ENCODE results near the gene UBE2D4.
"Not testable (repeated sequence)": the region's sequence is repeated elsewhere in the genome, so short reads cannot be mapped to it uniquely, and the experiment has no call there.

UBE2D4 gene

DNA sequence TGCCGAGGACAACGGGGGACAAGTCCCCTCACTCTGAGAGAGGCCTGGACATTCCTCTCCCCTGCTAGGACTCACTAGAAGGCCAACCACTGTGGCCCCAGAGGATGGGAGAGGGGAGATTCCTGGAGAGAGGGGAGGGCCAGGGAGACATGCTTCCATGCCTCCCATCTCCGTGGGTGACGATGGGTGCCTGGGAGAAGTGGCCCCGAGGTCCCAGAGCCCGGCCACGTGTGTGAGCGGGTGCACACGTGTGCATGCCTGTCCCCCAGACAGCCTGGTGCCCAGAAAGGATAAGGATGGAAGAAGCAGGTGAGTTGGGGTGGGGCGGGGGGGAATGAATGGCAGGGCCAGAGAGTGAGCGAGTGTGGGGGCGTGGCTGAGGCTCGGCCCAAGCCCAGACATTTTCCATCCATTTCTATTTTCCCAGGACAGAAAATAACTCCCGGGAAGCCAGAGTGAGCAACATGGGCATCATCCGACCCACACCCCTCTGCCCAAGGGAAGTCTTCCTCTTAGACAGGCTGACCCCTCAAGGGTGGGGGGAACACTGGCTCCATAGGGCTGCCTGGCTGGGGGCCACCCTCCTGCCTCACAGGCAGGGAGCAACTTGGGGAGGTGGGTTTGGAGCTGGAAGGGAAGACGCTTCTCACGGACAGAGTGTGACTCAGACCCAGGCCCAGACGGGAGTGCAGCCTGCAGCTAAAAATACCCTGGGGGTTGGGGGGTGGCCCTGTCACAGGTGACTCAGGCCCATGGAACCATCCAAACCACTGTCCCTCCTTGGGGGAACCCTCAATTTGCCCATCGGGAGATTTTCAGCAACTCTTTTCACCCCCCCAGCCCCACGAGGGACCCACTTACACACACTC, 42.2 kb downstream of the UBE2D4 start:
- H3K4me1 Mint-ChIP-seq (ENCODE audit: low read depth); H3K27me3 Mint-ChIP-seq; H3K36me3 Mint-ChIP-seq (ENCODE audit: low read depth); intact Hi-C loops (cut with micrococcal nuclease); H3K4me3 Mint-ChIP-seq; H3K27ac Mint-ChIP-seq; H3K9me3 Mint-ChIP-seq: not testable (repeated sequence)

GRCh38 chr7:43969586-43969985, 43.4 kb downstream of the UBE2D4 start:
- H3K9me3 Mint-ChIP-seq; H3K27me3 Mint-ChIP-seq; H3K4me1 Mint-ChIP-seq (ENCODE audit: low read depth); H3K27ac Mint-ChIP-seq; H3K36me3 Mint-ChIP-seq (ENCODE audit: low read depth); intact Hi-C loops (cut with micrococcal nuclease); H3K4me3 Mint-ChIP-seq: not testable (repeated sequence)

- H3K36me3 Mint-ChIP-seq (ENCODE audit: low read depth); H3K4me3 Mint-ChIP-seq; H3K27me3 Mint-ChIP-seq; H3K27ac Mint-ChIP-seq; H3K4me1 Mint-ChIP-seq (ENCODE audit: low read depth); H3K9me3 Mint-ChIP-seq; intact Hi-C loops (cut with micrococcal nuclease): not testable (repeated sequence)
These were observed 44.5 kb downstream of the UBE2D4 start for GRCh38 chr7:43970698-43971097.

GRCh38 chr7:43974033-43974573, 47.9 kb downstream of the UBE2D4 start:
- H3K27me3 Mint-ChIP-seq; H3K27ac Mint-ChIP-seq; H3K9me3 Mint-ChIP-seq; intact Hi-C loops (cut with micrococcal nuclease); H3K36me3 Mint-ChIP-seq (ENCODE audit: low read depth); H3K4me1 Mint-ChIP-seq (ENCODE audit: low read depth); H3K4me3 Mint-ChIP-seq: not testable (repeated sequence)

DNA sequence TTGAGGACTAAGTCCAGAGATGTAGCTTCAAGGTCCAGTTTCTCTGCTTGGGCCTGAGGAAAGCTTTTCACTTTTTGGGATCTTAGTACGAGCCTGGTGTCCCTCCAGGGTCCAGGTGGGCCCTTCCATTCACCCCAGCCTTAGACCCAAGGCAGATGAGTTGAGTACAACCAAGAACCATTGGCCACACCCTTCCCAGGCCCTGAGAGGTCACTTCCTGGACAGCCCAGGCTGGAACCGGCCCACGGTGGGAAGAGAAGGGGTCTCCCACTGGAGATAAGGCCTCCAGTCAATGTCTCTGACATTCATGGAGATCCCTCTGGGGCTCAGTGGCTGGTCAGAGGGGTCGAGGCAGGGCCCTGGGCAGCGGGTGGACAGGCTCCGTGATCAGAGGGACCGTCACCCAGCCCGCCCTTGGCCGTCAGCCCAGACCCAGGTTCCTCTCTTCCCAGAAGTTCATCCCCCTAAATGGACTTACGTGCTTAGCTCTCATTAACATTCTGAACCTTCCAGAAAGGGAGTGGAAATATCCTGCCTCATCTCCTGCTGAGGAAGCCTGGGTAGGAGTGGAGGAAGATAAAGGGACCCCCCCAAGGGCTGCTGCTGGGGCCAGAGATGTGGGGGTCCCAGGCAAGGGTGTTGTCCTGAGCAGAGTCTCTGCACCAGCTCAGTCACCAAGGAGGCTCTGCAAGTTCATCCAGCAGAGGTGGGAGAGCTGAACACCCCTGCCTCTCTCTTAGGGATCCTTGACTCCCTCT, 48.7 kb downstream of the UBE2D4 start:
- H3K4me1 Mint-ChIP-seq (ENCODE audit: low read depth); H3K27me3 Mint-ChIP-seq; H3K9me3 Mint-ChIP-seq; H3K36me3 Mint-ChIP-seq (ENCODE audit: low read depth); intact Hi-C loops (cut with micrococcal nuclease); H3K4me3 Mint-ChIP-seq; H3K27ac Mint-ChIP-seq: not testable (repeated sequence)

- no peak overlapping the region for H3K4me3 Mint-ChIP-seq
- H3K4me1 Mint-ChIP-seq (ENCODE audit: low read depth) = peaks cover 6% of the 10 kb centered on the region
- intact Hi-C loops (cut with micrococcal nuclease) = no loop called here
These were observed 51.3 kb downstream of the UBE2D4 start for GRCh38 chr7:43977525-43977924.

DNA sequence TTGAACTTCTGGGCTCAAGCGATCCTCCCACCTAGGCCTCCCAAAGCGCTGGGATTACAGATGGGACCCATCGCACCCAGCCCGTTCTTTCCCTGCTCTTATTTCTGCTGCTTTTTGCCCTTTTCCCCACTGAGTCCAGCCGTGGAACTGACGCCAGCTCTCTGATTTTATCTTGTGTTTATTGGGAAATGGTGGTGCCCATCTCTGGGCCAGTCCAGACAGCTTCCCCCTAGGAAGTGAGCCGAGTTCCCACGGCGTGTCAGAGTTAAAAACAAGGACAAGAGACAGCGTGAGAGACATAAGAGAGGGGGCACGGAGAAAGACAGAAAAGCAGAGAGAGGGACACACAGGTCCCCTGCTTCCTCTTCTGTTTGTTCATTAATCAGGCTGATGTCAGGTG, 51.9 kb downstream of the UBE2D4 start:
- H3K36me3 Mint-ChIP-seq (ENCODE audit: low read depth); H3K27ac Mint-ChIP-seq; H3K9me3 Mint-ChIP-seq; H3K27me3 Mint-ChIP-seq; intact Hi-C loops (cut with micrococcal nuclease); H3K4me1 Mint-ChIP-seq (ENCODE audit: low read depth); H3K4me3 Mint-ChIP-seq: not testable (repeated sequence)

More at GRCh38 chr7:43977525-43977924, 51.3 kb downstream of the UBE2D4 start:
- H3K36me3 Mint-ChIP-seq (ENCODE audit: low read depth) = no peaks in the 10 kb centered on the region
- peaks cover 5% of the 10 kb centered on the region for H3K9me3 Mint-ChIP-seq
- H3K27ac Mint-ChIP-seq = no peak overlapping the region
- no peaks in the 10 kb centered on the region for H3K27me3 Mint-ChIP-seq

DNA sequence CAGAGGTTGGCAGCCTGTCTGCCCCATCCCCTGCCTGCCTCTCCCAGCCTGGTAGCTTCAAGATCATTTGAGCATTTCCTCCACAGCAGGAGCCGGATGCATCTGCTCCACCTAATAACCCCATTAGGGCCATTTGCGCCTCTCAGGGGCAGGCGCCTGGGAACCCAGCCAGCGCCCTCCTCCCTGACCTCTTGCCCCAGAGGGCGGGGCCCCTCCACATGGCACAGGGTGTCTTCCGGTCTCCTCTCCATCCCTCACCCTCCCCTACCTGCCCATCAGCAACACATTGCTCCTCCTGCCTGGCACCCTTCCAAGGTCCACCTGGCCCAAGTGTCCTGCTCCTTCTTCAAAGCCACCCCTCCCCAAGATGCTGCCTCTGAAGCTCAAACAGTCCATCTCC, 56.6 kb downstream of the UBE2D4 start:
- H3K4me1 Mint-ChIP-seq (ENCODE audit: low read depth); intact Hi-C loops (cut with micrococcal nuclease); H3K4me3 Mint-ChIP-seq; H3K27me3 Mint-ChIP-seq; H3K27ac Mint-ChIP-seq; H3K9me3 Mint-ChIP-seq: not testable (repeated sequence)
- H3K36me3 Mint-ChIP-seq (ENCODE audit: low read depth) = peaks cover 16% of the 10 kb centered on the region

GRCh38 chr7:43983736-43984135, 57.5 kb downstream of the UBE2D4 start:
- peaks cover 16% of the 10 kb centered on the region for H3K36me3 Mint-ChIP-seq (ENCODE audit: low read depth)
- H3K27ac Mint-ChIP-seq; intact Hi-C loops (cut with micrococcal nuclease); H3K4me1 Mint-ChIP-seq (ENCODE audit: low read depth); H3K9me3 Mint-ChIP-seq; H3K4me3 Mint-ChIP-seq; H3K27me3 Mint-ChIP-seq: not testable (repeated sequence)

DNA sequence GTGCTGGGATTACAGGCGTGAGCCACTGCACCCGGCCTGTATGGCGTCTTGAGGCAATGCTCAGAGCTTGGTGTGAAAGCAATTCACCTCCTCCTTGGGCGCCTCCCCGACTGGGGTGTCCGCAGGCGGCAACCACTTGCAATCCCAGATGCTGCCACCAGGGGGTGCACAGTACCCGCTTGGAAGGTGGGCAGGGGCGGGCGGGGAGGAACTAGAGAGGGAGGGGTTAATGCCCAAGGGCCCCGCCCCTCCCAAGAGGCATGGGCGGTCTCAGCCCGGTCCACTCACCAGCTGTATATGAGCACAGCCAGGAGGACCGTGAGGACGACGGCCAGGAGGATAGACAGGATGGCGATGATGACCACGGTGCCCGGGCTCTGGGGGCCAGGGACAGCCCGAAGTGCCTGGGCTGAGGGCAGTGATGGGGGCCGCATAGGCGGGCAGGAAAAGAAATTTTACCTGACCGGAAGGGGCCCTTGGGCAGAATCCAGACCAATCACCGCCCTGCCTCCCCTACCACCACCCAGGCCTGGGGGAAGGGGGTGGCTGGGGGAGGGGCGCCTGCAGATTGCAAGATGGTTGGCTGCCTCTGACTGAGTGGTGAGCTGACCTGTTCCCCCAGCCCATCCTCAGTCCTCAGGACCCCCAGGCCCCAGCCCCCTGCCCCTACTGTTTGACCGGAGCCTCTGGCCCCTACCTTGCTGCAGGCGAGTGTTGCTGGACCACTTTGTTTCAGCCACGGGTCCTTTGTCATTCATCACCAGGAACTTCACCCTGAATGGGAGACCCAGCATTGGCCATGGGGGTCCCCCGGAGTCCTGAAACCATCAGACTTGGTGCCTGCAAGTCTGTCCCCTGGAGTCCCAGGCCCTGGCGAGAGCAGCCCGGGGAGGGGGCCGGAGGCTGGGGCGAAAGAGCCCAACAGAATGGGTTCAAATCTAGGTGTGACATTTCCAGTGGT, 59.9 kb downstream of the UBE2D4 start:
- H3K4me1 Mint-ChIP-seq (ENCODE audit: low read depth); H3K4me3 Mint-ChIP-seq; H3K27ac Mint-ChIP-seq; H3K9me3 Mint-ChIP-seq; intact Hi-C loops (cut with micrococcal nuclease); H3K27me3 Mint-ChIP-seq: not testable (repeated sequence)
- H3K36me3 Mint-ChIP-seq (ENCODE audit: low read depth) = peaks cover 26% of the 10 kb centered on the region

GRCh38 chr7:43987476-43987875, 61.2 kb downstream of the UBE2D4 start:
- H3K27me3 Mint-ChIP-seq; H3K9me3 Mint-ChIP-seq; H3K4me1 Mint-ChIP-seq (ENCODE audit: low read depth): not testable (repeated sequence)

DNA sequence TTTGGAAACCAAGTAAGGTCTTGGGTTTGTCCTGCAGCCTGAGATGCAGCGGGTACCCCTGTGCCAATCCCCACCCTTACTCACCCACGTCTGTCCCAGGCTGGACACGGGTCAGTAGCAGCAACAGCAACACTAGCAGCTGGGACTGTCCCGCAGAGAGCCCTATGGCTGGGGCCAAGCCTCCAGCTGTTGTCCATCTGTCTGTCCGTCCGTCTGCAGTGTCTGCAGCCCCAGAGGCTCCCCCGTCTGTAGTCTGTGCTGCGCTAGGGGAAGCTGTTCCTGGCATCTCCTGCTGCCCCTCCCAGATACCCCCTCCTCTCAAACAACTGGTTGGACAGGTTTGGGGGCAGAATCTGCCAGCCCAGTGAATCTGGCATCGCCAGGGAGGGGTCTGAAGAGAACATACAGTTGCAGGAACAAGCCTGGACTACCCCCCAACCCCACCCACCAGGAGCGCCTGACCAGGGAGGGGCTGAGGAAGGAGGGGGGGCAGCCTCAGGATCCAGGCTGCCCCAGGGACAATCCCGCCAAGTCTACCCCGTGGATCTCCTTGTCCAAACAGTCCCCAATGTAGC, 63.9 kb downstream of the UBE2D4 start:
- H3K27ac Mint-ChIP-seq; H3K9me3 Mint-ChIP-seq; intact Hi-C loops (cut with micrococcal nuclease); H3K27me3 Mint-ChIP-seq; H3K4me3 Mint-ChIP-seq; H3K4me1 Mint-ChIP-seq (ENCODE audit: low read depth): not testable (repeated sequence)
- H3K36me3 Mint-ChIP-seq (ENCODE audit: low read depth) = peaks cover 30% of the 10 kb centered on the region

More at GRCh38 chr7:43987476-43987875, 61.2 kb downstream of the UBE2D4 start:
- H3K27ac Mint-ChIP-seq; H3K4me3 Mint-ChIP-seq; intact Hi-C loops (cut with micrococcal nuclease): not testable (repeated sequence)
- peaks cover 30% of the 10 kb centered on the region for H3K36me3 Mint-ChIP-seq (ENCODE audit: low read depth)

GRCh38 chr7:43990829-43991228, 64.6 kb downstream of the UBE2D4 start:
- H3K27ac Mint-ChIP-seq; H3K4me3 Mint-ChIP-seq; intact Hi-C loops (cut with micrococcal nuclease); H3K4me1 Mint-ChIP-seq (ENCODE audit: low read depth); H3K27me3 Mint-ChIP-seq; H3K9me3 Mint-ChIP-seq: not testable (repeated sequence)
- peaks cover 30% of the 10 kb centered on the region for H3K36me3 Mint-ChIP-seq (ENCODE audit: low read depth)
